Measurements from ENCODE around the gene KCNC4.

DNA sequence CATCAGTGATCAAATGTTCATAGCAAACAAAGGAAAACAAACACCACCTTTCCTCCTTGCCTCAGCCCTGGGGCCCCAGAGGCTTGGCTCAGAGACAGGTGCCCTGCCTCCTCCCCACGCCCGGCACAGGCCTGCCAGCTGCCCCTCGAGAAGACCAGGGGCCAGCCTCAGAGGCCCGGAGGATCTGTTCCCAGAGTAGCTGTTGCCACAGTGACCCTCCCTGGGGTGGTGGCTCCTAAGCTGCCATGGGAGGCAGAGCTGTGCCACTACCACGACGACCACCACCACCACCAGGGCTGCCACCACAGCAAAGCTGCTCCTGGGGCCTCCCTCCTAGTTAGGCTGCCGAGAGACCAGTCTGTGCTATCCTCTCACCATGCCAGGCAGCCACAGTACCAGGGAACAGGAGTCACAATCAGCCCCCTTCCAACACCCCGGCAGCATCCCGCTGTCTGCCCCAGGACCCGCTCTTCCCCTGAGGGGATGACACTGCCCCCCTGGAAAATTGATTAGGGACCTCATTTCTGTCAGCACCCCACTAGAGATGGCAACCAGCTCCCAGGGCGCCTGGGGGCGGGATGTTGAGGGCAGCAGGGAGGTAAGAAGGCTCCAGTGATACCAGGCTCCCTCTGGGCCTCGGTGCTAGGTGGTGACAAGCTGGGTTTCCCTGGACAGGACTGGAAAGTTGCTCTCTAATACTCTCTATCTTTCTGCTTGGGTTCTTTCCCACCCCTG lies 30.5 kb downstream of the KCNC4 start:
- TF ChIP-seq POLR2A (IDR thresholded peaks at IDR 0.05): no peak
- TF ChIP-seq, protein P1, sequence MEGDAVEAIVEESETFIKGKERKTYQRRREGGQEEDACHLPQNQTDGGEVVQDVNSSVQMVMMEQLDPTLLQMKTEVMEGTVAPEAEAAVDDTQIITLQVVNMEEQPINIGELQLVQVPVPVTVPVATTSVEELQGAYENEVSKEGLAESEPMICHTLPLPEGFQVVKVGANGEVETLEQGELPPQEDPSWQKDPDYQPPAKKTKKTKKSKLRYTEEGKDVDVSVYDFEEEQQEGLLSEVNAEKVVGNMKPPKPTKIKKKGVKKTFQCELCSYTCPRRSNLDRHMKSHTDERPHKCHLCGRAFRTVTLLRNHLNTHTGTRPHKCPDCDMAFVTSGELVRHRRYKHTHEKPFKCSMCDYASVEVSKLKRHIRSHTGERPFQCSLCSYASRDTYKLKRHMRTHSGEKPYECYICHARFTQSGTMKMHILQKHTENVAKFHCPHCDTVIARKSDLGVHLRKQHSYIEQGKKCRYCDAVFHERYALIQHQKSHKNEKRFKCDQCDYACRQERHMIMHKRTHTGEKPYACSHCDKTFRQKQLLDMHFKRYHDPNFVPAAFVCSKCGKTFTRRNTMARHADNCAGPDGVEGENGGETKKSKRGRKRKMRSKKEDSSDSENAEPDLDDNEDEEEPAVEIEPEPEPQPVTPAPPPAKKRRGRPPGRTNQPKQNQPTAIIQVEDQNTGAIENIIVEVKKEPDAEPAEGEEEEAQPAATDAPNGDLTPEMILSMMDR (IDR thresholded peaks at IDR 0.05): no peak
